Measurements from ENCODE around the gene CLPTM1L.
"Not testable (repeated sequence)": the region's sequence is repeated elsewhere in the genome, so short reads cannot be mapped to it uniquely, and the experiment has no call there.

Gene CLPTM1L

DNA sequence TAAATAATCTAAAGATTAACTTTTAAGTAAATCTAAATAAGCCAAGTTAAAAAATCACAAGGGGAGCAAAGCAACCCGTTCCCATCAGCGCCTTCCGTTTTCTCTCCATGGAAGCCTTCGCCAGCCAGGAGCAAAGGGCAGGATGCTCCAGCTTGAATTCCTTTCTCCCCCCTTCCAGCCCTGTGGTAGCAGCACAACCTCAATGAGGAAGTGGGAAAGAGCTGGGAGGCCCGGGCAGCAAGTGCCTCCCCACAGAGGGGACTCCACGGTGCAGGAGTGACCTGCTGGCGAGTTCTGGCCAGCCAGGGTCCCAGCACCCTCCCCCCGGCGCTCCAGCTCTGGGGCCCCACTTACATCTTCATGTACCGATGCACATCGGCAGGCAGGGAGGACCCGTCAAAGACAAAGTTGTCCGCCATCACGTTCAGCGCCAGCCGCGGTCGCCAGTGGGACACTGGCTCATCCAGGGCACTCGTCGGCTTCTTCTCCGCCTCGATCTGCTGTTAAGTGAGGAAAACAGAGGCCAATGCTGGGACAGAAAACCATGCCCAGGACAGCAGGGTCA, 6.3 kb downstream of the CLPTM1L start:
- no peak for DNase-seq

DNA sequence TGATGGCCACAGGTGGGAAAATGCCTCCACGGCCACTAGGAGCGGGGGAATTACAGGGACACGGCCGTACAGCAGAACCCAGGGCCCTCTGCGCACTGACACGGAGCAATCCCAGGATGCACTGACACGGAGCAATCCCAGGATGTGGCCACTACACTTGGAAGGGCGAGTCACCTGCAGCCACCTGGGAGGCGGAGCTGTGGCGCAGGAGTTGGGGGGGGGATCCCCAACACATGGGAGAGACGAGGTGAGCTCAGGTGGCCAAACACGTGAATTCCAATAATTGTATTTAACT, 6.8 kb downstream of the CLPTM1L start:
- no peak for DNase-seq

DNA sequence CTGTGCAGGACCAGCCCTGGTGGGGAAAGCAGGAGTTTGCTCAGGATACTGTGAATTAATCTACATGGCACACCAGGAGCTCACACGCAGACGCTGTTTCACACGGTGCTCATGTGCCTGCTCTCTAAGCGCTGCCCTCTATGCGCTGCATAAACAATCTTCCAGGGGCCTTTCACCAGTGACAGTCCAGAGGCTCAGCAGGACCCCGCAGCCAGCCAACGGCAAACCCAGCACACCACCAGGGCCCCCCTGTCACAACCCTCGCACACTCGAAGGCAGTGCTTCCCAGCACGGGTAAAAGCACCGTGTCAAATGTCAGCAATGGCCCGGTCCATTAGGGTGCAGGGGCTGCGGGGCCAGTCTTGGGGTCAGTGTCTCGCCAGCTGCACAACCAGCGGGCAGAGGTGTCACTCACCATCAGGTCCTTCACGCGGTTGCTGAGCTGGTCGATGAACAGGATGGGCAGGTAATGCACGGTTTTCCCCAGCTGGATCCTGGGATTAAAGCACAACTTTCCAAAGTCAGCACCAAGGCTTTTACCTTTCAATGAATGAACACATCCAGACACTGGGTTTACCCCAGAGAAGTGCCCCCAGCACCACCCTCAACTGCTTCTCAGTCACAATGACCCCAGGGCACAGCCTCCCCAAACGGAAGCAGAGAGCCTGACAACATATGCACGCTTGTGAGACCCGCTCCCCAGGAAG, 7.3 kb downstream of the CLPTM1L start:
- DNase-seq, result no peak

DNA sequence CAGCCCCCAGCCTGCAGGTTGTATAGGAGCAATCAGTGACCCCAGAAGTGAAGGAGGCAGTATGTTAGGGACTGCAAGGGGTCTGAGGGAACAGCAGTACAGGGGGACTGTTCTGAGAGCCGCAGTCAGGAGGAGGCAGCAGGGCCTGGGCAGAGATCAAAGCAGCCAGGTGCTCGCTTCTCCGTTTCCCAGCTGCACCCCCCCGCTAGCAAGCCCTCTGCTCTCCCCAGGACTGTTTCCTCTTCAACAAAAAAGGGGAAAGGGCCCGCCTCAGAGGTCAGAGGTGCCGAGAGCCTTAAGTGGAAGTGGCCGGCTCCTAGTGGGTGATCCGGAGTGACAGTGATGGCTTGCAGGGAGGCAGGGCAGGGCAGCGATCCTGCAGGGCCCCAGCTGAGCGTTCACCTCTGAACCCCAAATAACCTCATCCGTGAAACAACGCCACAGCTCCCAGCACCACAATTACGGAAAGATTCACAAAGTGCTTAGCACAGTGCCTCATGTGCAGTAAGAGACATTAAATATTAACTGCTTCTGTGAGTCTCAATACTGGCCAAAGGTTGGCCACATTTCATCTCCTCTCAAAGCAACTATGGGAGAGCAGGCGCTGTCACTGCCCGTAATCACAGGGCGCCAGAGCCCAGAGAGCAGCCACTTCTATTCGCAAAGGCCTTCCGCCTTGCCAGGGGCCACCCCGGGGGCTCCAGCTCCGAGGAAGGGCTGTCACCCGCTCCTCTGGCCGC, 8.0 kb downstream of the CLPTM1L start:
- DNase-seq, result no peak

DNA sequence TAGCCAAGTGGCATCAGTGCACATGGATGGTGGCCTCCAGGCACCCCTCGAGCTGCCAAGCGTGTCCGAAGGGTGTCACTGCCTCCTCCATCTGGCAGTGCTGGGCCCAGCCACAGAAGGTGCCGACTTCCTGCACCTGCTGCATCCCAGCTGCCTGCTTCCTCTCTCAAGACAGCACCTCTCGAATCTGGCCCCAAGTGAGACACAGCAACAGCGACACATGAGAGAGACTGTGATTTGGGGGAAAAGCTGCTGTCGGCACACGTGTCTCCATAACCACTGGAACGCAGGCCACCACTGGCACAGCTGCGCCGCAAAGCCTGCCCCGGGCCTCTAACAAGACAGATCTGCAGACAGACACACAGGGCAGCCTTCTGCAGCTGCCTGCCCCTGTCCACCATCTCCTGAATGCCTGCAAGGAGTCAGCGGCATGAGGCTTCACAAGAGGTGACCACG, 8.8 kb downstream of the CLPTM1L start:
- no peak for DNase-seq

DNA sequence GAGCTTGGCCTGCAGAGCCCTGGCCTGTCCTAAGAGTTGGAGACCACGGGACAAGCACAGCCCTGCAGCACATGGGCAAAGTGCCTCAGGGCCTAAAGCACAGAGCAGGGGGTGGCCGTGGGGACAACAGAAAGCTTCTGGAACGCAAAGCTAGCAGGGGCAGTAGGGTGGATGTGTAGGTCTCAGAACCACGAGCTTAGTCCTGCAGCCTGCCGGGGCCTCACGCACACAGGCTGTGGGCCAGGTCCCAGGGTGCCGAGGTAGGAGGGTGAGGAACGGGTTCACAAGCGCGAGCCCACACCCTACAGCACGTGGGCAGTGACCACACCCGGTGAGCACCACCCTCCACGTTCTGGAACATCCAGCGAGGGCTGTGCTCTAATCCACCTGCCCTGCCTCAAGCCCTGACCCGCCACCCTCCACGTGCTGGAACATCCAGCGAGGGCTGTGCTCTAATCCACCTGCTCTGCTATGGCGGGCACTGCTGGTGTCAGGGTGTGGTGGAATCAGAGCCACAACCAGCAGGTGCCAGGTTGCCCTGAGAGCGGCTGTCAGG, 9.3 kb downstream of the CLPTM1L start:
- no peak for DNase-seq

DNA sequence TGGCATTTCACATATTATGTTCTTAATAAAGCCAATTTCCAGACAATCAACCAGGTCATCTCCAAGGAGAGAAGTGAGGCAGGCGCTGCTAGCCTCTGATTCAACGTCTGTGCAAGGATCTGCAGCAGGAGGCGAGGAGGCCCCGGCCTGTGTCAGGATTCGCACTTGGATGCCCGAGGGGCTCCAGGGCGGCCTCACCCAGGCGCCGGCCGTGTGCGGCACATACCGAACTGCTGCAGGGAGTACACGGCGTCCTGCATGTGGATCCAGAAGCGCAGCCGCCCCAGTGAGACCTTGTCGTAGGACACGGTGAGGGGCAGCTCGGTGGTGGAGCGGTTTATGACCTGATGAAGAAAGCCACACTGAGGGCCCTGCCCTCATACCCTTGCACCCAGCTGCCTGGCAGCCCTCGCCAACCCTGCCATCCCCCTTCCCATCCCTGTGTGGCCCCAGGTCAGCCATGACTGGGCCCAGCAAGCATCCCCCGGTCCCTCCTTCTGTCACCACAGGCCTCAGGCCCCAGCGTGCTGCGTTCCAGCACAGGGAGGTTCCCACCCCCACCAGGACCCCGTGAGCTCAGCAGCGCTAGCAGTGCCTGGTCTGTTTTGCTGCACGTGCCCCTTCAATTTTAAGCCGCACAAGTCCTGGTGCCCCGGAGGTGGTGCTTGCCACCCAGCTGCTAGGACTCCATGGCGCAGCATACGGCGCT, 9.9 kb downstream of the CLPTM1L start:
- DNase-seq, result no peak

DNA sequence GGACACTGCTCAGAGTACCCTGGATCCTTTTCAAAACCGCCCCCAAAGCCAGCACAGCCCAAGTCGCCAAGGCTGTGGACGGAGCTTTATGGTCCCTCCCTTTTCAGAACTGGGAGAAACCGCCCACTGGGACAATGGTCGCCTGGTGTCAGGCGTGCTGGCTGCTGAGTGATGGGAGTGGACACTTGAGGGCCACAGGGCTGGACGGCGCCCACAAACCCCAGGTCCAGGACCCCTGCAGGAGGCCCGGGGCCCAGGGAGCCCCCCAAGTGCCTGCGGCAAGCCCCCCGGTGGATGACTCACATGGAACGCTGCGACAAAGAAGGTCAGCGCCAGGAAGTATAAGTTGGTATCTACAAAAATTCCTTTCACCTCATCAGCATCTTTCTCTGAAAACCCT, 10.9 kb downstream of the CLPTM1L start:
- no peak for DNase-seq

DNA sequence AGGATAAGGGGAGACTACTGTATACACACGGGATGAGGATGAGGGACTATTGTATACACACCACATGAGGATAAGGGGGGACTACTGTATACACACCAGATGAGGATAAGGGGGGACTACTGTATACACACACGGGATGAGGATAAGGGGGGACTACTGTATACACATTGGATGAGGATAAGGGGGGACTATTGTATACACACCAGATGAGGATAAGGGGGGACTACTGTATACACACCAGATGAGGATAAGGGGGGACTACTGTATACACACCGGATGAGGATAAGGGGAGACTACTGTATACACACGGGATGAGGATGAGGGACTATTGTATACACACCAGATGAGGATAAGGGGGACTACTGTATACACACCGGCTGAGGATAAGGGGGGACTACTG, 11.6 kb downstream of the CLPTM1L start:
- DNase-seq, result not testable (repeated sequence)

DNA sequence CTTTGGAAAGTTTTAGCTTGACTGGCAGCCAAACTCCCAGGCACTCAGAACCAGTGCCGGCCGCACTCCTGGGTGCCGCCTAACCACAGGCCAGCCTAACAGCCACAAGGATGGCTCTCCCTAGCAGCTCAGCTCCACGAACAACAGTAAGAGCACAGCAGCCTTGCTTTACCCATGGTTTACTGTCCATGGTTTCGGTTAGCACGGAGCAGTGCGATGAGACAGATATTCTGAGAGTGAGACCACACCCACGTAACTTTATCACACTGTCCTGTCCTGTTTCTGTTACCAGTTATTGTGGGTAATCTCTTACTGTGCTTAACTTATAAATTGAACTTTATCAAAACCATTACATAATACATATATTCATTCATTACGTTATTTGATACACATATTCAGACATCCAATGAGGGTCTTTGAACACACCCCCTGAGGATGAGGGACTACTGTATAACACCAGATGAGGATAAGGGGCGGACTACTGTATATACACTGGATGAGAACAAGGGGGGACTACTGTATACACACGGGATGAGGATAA, 12.4 kb downstream of the CLPTM1L start:
- no peak for DNase-seq

DNA sequence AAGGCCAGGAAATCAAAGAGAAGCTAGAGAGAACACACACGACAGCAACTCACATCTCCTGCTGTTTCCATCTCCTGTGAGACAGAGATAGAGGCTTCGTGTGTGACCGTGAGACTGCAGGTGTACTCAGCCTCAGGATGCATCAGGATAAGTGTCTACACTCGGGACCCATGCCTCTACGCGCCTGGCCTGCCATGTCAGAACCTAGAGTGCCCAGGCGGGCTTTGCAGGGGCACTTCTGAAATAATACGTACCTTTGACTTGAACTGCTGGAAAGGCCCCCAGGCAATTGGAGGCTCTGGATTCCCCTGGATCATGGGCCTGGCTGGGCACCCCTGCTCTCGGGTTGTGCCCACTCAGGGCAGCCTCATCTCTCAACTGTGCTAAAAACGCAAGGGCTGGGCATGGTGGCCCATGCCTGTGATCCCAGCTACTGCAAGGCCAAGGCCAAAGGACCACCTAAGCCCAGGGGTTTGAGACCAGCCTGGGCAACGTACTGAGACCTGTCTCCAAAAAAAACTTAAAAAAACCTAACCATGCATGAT, 13.0 kb downstream of the CLPTM1L start:
- DNase-seq, result no peak

DNA sequence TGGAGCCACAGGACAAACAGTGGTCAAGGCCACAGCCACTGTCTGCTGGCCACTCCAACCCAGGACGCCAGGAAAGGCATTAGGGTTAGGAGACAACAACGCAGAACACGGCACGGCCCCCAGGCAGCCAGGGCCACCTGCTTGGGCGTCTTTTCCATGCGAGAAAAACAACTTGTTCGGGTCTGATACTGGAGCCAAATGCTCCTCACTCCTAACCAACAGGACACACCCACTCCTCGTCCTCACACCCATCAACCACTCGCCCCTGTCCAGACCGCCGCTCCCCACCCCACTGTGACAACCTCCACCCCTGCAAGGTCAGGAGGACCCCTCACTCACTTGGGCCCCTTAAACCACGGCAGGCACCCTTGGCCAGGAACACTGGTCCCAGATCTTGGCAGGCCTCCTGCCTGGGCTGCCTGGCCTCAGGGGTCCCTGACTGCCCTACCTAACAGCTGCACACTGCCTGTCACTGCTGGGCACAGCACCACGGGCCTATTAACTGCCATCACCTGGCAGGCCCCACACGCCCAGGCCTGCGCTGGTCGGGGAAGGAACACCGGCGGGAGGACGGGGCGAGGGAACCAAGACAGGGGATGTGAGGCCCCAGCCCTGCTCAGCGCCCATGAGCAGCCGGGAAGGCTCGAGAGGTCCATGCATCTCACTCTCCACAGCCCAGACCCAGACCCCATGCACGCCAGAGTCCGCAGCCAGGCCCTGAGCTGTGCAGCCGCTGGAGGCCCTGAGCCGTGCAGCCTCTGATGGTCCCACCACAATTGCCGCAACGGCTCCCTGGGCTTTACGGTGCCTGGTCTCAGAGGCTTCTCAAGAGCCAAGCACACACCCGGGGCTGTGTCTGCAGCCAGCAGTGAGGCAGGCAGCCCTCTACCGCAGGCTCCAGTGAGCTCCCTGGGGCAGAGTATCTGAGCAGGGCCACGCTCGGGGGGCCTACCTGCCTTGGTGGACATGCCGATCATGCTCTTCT, 13.8 kb downstream of the CLPTM1L start:
- DNase-seq, result no peak

DNA sequence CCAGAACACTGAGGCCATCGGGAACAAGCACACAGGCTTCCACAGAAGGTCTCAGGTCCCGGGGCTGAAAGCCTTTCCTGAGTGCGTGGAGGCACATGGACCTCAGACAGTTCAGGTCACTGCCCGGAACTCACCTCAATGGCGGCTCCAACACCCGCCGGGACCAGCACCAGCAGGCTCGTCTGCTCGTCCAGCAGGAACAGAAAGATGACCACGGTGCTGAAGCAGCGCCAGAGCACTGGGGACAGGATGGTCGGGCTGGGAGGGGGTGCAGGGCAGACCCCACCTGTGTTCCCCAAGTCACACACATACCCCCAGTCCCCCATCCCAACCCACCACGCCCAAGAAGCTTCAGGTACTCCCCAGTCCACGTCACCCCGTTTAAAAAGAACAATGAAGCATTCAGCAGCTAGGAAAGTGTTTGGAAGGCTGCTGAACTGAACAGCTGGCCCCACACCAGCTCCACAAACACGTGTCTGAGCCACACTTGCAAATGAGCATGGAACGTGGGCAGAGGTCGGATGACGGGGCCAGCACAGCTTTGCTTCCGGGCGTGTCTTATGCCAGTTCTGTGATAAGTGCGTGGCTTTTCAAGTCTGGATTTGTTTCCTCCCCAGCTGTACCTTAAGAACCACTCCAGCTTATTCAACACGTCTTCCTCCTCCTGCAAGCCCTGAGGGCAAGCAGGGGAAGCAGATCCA, 14.6 kb downstream of the CLPTM1L start:
- no peak for DNase-seq

DNA sequence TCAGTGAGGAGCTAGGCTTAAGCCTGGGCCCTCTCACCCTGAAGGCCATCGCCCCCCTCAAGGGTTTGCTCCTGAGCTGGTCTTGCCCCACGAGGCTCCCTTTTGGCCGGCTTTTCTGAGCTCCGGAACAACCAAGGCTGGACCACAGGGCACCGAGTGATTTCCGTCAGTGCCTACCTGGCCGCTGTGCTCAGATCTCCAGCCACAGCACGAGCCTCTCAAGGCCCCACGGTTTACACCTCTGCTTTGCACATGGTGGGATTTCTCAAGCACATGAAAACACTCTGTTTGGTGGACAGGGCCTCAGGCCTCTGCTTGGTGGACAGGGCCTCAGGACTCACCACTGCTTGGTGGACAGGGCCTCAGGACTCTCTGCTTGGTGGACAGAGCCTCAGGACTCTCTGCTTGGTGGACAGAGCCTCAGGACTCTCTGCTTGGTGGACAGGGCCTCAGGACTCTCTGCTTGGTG, 15.8 kb downstream of the CLPTM1L start:
- no peak for DNase-seq

DNA sequence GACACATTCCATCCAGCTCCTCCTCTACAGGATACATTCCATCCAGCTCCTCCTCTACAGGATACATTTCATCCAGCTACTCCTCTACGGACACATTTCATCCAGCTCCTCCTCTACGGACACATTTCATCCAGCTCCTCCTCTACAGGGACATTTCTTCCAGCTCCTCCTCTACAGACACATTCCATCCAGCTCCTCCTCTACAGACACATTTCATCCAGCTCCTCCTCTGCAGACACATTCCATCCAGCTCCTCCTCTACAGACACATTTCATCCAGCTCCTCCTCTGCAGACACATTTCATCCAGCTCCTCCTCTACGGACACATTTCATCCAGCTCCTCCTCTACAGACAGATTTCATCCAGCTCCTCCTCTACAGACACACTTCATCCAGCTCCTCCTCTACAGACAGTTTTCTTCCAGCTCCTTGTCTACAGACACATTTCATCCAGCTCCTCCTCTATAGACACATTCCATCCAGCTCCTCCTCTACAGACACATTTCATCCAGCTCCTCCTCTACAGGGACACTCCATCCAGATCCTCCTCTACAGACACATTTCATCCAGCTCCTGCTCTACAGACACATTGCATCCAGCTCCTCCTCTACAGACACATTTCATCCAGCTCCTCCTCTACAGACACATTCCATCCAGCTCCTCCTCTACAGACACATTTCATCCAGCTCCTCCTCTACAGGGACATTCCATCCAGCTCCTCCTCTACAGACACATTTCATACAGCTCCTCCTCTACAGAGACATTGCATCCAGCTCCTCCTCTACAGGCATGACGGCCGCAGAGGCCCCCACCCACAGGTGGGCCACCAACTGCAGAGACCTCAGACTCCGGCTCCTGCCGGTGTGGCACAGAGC, 16.4 kb downstream of the CLPTM1L start:
- DNase-seq, result not testable (repeated sequence)

DNA sequence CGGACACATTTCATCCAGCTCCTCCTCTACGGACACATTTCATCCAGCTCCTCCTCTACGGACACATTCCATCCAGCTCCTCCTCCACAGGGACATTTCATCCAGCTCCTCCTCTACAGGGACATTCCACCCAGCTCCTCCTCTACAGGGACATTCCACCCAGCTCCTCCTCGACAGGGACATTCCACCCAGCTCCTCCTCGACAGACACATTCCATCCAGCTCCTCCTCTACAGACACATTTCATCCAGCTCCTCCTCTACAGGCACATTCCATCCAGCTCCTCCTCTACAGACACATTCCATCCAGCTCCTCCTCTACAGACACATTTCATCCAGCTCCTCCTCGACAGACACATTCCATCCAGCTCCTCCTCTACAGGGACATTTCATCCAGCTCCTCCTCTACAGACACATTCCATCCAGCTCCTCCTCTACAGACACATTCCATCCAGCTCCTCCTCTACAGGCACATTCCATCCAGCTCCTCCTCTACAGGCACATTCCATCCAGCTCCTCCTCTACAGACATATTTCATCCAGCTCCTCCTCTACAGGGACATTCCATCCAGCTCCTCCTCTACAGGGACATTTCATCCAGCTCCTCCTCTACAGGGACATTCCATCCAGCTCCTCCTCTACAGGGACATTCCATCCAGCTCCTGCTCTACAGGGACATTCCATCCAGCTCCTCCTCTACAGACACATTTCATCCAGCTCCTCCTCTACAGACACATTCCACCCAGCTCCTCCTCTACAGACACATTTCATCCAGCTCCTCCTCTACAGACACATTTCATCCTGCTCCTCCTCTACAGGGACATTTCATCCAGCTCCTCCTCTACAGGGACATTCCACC, 17.8 kb downstream of the CLPTM1L start:
- DNase-seq, result not testable (repeated sequence)

DNA sequence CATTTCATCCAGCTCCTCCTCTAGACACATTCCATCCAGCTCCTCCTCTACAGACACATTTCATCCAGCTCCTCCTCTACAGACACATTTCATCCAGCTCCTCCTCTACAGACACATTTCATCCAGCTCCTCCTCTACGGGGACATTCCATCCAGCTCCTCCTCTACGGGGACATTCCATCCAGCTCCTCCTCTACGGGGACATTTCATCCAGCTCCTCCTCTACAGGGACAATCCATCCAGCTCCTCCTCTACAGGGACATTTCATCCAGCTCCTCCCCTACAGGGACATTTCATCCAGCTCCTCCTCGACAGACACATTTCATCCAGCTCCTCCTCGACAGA, 18.4 kb downstream of the CLPTM1L start:
- not testable (repeated sequence) for DNase-seq

DNA sequence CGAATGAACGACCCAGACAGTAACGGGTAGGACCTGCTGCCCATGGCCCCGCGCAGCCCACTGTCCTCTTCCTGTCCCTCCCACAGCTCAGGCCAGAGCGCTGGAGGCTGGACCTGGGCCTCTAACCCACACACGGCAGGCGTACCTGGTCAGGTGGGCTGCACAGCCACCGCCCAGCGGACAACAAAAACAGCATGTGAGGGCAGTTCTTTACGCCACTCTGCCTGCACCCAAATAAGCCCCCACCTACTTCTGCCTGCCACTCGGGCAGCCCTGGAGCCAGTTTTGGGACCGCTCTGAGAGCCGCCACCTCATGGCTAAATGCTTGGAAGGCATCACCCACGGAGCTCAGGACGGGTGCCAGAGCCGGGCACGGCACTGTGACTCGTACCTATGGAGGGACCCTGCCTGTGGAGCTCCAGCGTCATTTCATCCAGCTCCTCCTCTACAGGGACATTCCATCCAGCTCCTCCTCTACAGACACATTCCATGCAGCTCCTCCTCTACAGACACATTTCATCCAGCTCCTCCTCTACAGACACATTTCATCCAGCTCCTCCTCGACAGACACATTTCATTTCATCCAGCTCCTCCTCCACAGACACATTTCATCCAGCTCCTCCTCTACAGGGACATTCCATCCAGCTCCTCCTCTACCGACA, 18.9 kb downstream of the CLPTM1L start:
- no peak for DNase-seq
